Ectodermal cell (in vitro differentiated cells): ENCODE measurements around the gene LRFN2. TPM values are rescaled to one million over a fixed set of nuclear protein-coding genes. Genes with fewer than 3 reads are reported as not detected.
A peak's percentile ranks its signal among the peaks of the same experiment; 100 is the strongest.

Experiments
- H3K27ac ChIP-seq: 2 replicates; pipeline ENCODE4 v1.7.0; 2013; ENCODE audit warnings: mild to moderate bottlenecking, low read depth, low read length; ENCODE audit not compliant: insufficient read depth, poor library complexity, severe bottlenecking
- H3K27me3 ChIP-seq: 2 replicates; pipeline ENCODE4 v1.7.0; 2013; ENCODE audit warnings: mild to moderate bottlenecking, low read length; ENCODE audit not compliant: insufficient read depth, control insufficient read depth, poor library complexity, severe bottlenecking
- H3K36me3 ChIP-seq: one replicate; pipeline ENCODE4 v1.7.0; 2013; ENCODE audit warnings: low read length; ENCODE audit not compliant: control insufficient read depth, insufficient read depth
- H3K4me1 ChIP-seq: one replicate; pipeline ENCODE4 v1.7.0; 2013; ENCODE audit warnings: low read length; ENCODE audit not compliant: control insufficient read depth, insufficient read depth
- H3K4me3 ChIP-seq: 2 replicates; pipeline ENCODE4 v1.7.0; 2013; ENCODE audit warnings: low read depth, low read length, control low read depth; ENCODE audit not compliant: insufficient read depth
- H3K9me3 ChIP-seq: 2 replicates; pipeline ENCODE4 v1.7.0; 2013; ENCODE audit warnings: mild to moderate bottlenecking, low read length, moderate library complexity; ENCODE audit not compliant: control insufficient read depth
- WGBS, 2 experiments: methylation state at CpG; one replicate each; pipeline ENCODE4 v1.1.7; 2013; ENCODE audit warnings: missing lambda C conversion rate in 2 of 2; 5-methylcytosine and 5-hydroxymethylcytosine counted together
- polyA plus RNA-seq, 4 experiments: library from polyadenylated mRNA; stranded (reverse); fragments of 50-300 nt; gene quantifications; one replicate each; pipeline ENCODE4 v1.2.3, GENCODE V29; 2013

LRFN2 gene
- polyA plus RNA-seq (2013, experiment 1 of 4), result 0.15 TPM
- polyA plus RNA-seq (2013, experiment 2 of 4), result 0.18 TPM
- polyA plus RNA-seq (2013, experiment 3 of 4), result 0.05 TPM
- 0.12 TPM for polyA plus RNA-seq (2013, experiment 4 of 4)

DNA sequence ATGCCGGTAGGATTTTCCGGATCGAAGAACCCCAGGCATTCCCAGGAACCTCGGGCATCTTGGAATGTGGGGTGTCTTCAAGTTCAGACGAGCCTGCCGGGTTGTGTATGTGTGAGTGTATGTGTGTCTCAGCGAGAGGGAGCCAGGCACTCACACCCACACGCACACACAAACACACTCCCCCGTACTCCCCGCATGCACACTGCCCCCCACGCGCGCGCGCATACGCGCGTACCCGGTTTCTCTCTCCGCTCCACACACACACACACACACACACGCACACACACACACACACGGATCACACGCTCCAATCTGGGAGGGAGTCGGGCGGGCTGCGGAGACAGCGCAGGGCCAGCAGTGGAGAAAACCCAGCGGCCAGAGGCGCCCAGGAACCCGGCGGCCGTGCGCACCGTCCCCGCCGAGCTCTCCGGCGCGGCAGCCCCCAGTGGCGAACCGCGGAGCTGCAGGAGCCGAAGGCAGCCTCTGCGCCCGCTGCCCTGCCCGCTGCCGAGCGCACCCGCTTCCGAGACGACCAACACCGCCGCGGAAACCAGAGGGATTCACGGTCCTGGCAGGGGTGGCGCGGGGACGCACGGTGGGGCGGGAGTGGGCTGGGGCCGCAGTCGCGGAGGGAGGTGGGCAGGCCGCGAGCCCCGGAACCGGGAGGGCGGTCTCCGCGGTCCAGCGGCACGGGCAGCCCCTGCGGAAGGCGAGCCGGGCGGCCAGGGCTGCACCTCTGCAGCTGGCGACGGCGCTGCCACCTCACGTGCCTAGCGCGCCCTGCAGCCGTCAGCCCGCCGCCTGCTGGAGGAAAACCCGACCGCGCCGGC, at the start of gene LRFN2:
LRFN2 (minus strand) TSS at position 125 of the 830 bp plus-strand sequence.
- Histone ChIP-seq H3K27ac (no peak within 1 kb of the TSS), H3K36me3 (no peaks in the 10 kb centered on the region), H3K9me3 (no peaks in the 10 kb centered on the region), H3K27me3 (peaks cover 44% of the 10 kb centered on the region), H3K4me1 (peaks cover 25% of the 10 kb centered on the region), H3K4me3 (peak within 1 kb of the TSS; percentile 46)
- WGBS, 2 experiments, result 1% methylated on average over 86 to 88 of the region's 89 CpGs

DNA sequence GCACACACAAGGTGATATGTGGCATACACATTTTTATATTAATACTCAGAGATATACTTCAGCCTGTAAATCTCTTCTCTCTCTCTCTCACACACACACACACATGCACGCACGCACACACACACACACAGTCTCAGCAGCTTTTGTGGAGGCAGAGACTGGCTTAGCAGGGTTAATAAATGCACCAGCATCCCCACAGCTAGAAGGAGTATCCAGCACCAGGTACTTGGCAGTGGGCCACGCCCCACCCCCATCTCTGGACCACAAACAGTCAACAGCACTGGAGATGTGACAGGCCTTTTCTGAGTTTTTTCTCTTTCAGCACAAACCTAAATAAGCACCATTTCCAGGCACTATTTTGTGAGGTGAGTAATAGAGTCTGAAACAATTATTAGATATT, 47.3 kb upstream of the LRFN2 start:
- H3K4me3 ChIP-seq, result no peak overlapping the region
- 88 to 94% methylated on average over 3 of the region's 3 CpGs for WGBS, 2 experiments
- no peaks in the 10 kb centered on the region for H3K9me3 ChIP-seq
- H3K27ac ChIP-seq, result no peak overlapping the region
- no peaks in the 10 kb centered on the region for H3K27me3 ChIP-seq
- no peaks in the 10 kb centered on the region for H3K36me3 ChIP-seq
- no peaks in the 10 kb centered on the region for H3K4me1 ChIP-seq

DNA sequence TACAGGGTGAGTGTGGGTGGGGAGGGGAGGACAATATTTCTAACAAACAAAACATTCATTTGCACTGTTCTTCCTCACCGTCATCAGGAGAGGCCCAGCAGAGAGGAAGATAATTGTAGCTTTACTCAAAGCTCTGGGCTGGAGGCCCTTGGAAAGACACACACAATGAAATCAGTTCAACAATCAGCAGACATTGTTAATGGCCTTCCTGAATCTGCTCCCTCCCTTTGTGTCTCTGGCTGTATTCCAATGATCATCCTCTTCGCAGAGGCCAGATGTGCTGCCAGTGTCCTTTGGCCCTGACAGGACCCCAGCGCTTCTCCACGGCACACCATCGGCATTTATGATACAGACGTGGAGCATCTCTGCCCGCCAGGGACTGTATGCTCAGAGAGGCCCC, 44.6 kb upstream of the LRFN2 start:
- 80 to 82% methylated on average over 7 of the region's 7 CpGs for WGBS, 2 experiments

DNA sequence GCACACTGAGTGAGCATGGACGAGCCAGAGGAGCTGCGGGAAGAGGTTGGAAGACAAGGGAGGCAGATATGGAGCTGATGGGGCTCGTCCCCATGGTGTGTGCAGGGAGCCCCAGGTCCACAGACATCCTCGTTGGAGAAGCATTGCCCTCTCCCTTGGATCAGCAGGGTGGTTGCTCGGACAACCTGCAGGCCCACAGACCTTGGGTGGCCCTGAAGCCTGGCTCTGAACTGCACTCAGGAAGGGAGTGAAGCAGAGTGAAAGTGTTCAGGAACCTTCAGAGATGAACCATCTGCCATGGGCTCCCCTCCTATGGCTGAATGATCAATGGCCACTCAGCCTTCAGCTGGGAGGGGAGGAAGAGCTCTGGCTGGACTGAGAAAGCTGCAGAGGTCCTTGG, 43.3 kb upstream of the LRFN2 start:
- no peak overlapping the region for H3K4me3 ChIP-seq
- H3K36me3 ChIP-seq, result no peaks in the 10 kb centered on the region
- WGBS, 2 experiments, result 90 to 91% methylated on average over 5 of the region's 5 CpGs
- H3K9me3 ChIP-seq, result no peaks in the 10 kb centered on the region
- H3K27me3 ChIP-seq, result no peaks in the 10 kb centered on the region
- no peaks in the 10 kb centered on the region for H3K4me1 ChIP-seq
- no peak overlapping the region for H3K27ac ChIP-seq

More for the DNA sequence above, 44.6 kb upstream of the LRFN2 start:
- H3K36me3 ChIP-seq, result no peaks in the 10 kb centered on the region
- no peaks in the 10 kb centered on the region for H3K27me3 ChIP-seq
- H3K4me1 ChIP-seq, result no peaks in the 10 kb centered on the region
- H3K9me3 ChIP-seq, result no peaks in the 10 kb centered on the region
- no peak overlapping the region for H3K27ac ChIP-seq
- no peak overlapping the region for H3K4me3 ChIP-seq

DNA sequence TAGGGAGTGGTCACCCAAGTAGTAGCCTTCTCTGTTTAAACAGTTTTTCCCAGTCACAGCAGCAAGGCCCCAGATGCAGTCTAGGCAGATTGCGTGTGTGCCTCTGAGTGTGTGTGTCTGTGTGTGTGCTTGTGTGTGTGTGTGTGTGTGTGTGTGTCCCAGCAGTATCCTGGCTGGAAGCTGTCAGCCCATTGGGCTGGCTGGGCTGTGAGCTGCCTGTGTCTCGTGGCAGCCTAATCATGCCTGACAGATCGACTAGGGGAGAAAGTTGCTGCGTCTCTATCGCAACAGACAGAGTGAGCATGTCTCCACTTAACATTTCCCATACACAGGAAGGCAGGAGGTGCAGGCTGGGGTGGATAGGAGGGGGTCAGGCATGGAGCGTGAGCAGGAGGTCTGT, 42.9 kb upstream of the LRFN2 start:
- no peak overlapping the region for H3K4me3 ChIP-seq
- no peaks in the 10 kb centered on the region for H3K4me1 ChIP-seq
- WGBS, 2 experiments, result 79 to 80% methylated on average over 4 to 6 of the region's 6 CpGs
- H3K27me3 ChIP-seq, result no peaks in the 10 kb centered on the region
- H3K27ac ChIP-seq, result no peak overlapping the region
- no peaks in the 10 kb centered on the region for H3K9me3 ChIP-seq
- H3K36me3 ChIP-seq, result no peaks in the 10 kb centered on the region

DNA sequence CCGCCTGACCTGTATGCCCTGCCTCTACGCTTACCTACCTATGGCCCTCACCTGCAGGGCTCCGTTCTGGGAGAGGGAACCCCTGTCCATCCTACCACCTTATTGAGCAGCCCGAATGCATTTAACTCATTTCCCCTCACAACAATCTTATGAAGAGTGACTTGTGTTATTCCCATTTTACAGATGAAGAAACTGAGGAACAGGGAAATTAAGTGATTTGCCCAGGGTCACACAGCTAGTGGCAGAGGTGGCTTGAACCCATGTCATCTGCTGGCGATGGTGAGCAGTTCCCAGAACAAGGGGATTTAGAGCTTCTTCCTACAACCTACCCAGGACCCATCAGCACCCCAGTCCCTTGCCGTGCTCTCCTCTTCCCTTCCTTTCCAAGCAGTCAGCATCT, 42.3 kb upstream of the LRFN2 start:
- Histone ChIP-seq H3K9me3 (no peaks in the 10 kb centered on the region), H3K36me3 (no peaks in the 10 kb centered on the region), H3K4me1 (no peaks in the 10 kb centered on the region), H3K27ac (no peak overlapping the region), H3K27me3 (no peaks in the 10 kb centered on the region), H3K4me3 (no peak overlapping the region)
- WGBS, 2 experiments, result 84 to 87% methylated on average over 6 of the region's 6 CpGs

DNA sequence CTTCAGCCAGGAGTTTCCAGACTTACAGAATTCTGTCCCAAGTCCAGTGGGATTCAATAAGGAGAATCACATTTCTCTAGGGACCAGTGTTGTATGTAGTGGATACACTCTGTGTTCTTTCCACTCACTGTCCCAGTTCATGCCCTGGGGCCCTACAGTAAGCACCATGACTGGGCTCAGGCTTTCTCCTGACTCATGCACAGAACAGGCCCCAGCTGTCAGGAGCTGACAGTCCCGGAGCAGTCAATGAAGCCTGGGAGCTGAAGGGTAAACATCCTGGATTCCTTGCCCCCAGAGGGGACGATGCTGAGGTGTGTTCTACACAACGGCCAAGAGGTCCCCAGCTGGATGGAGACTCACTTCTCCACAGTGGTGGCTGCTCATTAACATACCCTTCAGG, 40.2 kb upstream of the LRFN2 start:
- 74 to 79% methylated on average over 3 of the region's 3 CpGs for WGBS, 2 experiments
- Histone ChIP-seq H3K4me1 (no peaks in the 10 kb centered on the region), H3K9me3 (no peaks in the 10 kb centered on the region), H3K27ac (no peak overlapping the region), H3K36me3 (no peaks in the 10 kb centered on the region), H3K4me3 (no peak overlapping the region), H3K27me3 (no peaks in the 10 kb centered on the region)

DNA sequence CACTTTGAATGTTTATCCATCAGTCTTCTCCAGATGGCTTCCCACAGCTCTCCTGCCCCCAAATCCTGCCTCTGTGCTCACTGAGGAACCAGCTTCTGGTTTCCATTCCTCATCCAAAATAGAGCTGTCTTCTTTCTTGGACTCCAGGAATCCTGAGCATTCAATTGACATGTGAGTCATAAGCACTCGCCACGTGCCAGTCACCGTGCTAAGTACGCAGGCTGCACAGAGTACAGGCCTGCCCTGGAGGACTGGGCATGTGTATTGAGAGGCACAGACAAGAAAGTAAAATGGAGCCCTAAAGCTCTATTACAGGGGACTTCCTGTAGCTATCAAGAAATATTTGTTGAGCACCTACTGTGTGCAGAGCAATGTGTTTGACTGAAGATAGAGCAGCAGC, 39.7 kb upstream of the LRFN2 start:
- no peaks in the 10 kb centered on the region for H3K9me3 ChIP-seq
- no peaks in the 10 kb centered on the region for H3K36me3 ChIP-seq
- no peaks in the 10 kb centered on the region for H3K4me1 ChIP-seq
- no peaks in the 10 kb centered on the region for H3K27me3 ChIP-seq
- H3K27ac ChIP-seq, result no peak overlapping the region
- no peak overlapping the region for H3K4me3 ChIP-seq
- 93 to 96% methylated on average over 4 of the region's 4 CpGs for WGBS, 2 experiments

DNA sequence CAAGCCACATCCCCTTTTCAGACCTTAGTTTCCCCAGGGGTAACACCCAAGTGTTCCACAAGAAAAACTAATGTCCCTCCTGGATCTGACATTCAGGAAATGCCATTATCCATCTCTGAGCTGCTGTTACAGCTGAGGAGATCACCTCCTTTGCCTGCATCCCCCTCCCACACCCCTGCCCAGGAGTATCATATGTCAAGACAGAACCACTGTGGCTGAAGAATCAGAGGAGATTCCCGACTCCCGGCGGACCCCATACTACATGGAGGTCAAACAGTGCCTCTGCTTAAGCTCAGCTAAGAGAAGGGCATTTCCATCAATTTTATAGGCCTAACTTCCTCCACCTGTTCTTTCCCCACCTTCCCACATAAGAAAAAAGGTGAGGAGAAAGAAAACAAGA, 36.8 kb upstream of the LRFN2 start:
- H3K4me1 ChIP-seq, result no peaks in the 10 kb centered on the region
- H3K4me3 ChIP-seq, result no peak overlapping the region
- H3K9me3 ChIP-seq, result no peaks in the 10 kb centered on the region
- 86 to 94% methylated on average over 3 of the region's 3 CpGs for WGBS, 2 experiments
- H3K36me3 ChIP-seq, result no peaks in the 10 kb centered on the region
- no peaks in the 10 kb centered on the region for H3K27me3 ChIP-seq
- no peak overlapping the region for H3K27ac ChIP-seq

DNA sequence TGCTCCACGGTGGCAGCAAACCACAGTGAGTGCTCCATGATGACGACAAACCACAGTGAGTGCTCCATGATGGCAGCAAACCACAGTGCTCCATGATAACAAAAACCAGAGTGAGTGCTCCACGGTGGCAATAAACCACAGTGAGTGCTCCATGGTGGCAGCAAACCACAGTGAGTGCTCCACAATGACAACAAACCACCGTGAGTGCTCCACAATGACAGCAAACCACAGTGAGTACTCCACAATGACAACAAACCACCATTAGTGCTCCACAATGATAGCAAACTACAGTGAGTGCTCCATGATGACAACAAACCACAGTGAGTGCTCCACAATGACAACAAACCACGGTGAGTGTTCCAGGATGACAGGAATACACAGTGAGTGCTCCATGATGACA, 36.0 kb upstream of the LRFN2 start:
- H3K36me3 ChIP-seq, result no peaks in the 10 kb centered on the region
- WGBS, 2 experiments, result 90 to 92% methylated on average over 5 of the region's 5 CpGs
- H3K27ac ChIP-seq, result no peak overlapping the region
- no peaks in the 10 kb centered on the region for H3K9me3 ChIP-seq
- no peaks in the 10 kb centered on the region for H3K27me3 ChIP-seq
- no peak overlapping the region for H3K4me3 ChIP-seq
- H3K4me1 ChIP-seq, result no peaks in the 10 kb centered on the region
